SIG-M5 (cell line): Measurements from ENCODE around the gene YBX1.

ENCODE experiments used
- DNase-seq: peaks from one replicate; lab custom pipeline; 2025; lab: John Stamatoyannopoulos, UW

The YBX1 gene

DNA sequence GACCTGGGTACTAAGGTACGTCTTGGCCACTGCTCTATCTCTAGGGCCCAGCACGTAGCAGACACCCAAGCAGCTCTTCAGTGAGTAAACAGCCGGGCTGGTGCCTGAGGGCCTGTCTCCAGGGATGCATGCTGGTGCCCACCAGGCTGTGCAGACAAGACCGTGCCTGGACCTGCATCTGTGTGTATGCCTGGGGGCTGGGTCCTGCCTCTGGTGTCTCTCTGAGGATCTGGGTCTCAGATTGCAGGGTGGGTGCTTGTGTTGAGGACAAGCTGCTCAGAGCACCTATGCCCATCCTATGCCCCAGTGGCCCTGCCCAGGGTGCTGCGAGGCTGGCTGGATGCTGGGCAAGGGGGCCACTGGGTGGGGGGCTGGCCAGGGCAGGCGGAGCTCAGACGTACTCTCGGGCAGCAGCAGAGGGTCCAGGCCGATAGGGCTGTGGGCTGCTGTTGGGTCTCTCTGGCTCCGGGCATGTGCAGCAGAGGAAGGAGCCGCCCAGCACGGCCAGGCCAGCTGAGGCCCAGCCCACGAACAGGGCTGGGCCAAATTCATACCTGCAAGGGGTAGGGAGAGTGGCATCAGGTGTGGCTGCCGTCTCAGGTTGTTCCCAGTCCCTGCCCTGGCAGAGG is 53.4 kb downstream of the YBX1 start:
- no peak for DNase-seq

DNA sequence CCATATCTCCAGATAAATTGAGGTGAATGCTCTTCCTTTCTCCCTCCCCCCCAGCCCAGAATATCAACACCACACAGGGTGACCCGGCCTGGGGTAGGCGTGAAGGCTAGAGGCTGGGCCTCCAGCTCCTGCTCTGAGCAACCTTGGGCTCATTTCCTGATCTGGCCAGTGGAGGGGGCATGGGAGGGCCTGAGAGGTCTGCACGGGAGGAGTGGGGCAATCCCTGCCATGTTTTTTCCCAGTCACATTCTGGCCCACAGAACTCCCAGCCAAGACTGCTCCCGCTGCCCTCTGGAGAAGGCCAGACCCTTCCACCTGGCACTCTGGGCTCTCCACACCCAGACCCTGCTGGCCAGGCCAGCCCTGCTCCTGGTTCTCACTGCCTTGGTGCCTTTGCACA is 53.9 kb downstream of the YBX1 start:
- DNase-seq, result no peak

DNA sequence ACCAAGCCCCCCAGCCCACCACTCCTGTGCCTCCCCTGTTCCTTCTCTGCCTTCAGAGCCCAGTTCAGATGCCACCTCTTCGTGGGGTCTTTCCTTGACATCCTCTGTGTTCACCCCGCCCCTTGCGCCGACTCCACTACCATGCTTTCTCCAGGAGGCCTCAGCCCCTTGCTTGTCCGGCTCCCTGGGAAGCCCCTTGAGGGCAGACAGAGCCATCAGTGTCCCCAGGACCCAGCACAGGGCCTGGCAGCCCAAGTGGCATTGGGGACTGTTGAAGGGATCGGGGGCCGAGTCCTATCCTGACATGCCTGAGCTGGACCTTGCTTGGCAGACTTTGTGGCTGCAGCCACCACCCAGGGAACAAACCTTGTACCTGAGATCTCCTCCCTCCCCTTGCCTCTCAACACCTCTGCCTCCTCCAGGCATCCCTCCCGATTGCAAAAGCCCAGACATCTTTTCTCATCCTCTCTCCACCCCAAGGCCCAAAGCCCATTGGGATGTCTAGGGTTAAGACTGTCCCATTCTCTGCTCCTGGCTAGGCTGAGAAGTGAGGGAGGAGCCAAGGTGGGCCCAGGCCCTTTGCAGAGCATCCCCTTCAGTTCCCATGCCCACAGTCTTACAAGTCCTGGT is 54.5 kb downstream of the YBX1 start:
- no peak for DNase-seq

DNA sequence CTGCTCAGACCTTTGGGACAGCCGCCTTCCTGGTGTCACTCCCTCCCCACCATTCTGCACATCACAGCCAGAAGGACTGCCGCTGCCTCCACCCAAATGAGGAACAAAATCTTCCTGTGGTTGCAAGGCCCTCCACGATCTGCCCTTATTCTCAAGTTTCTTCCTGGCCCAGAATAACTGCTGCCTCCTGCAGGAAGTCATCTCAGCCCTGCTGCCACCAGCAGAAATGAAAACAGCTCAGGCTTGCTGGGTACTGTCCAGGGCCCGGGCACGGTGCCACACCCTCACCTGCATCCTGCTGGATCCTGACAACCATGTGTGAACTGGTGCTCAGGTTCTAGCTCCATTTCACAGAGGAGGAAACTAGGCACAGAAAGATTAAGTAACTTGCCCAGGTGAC is 55.0 kb downstream of the YBX1 start:
- DNase-seq, result peak; percentile 22

DNA sequence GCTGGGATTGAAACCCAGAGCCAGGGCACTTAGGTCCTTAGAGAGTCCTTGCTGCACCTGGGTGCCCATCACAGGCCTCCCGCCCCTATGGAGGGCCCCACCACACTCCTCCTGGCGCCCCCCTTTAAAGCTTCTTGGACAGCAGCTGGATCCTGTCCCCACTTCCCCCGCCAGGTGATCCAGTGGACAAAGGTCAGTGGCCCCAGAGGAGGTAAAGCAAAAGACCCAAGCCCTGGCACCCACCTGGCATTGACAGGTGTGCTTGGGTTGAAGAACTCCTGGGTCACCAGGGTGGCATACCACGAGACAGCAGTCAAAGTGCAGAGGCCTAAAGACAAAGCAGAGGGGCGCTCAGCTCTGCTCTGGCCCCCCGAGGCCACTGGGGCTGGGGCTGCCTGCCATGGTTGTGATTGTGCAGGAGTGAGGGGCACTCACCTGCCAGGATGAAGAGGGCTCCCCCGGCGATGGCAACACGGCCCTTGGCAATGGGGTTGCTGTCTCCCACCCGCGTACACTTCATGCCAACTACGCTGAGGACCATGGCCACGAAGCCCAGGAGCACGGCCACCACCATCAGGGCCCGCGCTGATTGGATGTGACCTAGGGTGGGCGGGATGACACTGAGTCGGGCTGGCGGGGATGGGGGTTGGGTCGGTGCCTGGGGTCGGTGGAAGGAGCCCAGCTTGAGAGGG is 55.9 kb downstream of the YBX1 start:
- DNase-seq, result no peak

DNA sequence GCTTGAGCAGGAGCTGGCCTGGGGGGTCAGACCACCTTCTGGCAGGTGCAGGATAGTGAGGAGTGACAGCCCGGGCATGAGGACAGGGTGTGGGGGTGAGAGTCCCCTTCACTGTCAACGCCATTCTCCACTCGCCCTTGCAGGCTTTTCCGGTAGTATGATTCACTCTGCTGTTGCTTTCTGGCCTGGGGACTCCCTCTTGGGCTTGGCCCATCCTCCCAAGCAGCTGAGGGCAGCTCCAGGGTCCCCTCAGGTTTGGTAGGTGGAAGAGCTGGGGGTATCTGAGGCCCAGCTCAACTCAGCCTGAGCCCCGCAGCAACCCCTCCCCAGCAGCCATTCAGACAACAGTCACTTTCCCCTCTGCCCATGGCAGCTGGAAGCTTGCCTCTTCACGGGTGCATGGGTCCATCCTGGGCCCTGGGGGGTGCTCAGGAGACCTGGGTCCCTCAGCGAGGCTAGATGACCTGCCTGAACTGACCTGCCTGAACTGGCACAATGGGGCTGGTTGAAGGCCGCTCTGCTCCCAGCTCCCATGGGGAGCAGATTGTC is 56.5 kb downstream of the YBX1 start:
- DNase-seq, result no peak

DNA sequence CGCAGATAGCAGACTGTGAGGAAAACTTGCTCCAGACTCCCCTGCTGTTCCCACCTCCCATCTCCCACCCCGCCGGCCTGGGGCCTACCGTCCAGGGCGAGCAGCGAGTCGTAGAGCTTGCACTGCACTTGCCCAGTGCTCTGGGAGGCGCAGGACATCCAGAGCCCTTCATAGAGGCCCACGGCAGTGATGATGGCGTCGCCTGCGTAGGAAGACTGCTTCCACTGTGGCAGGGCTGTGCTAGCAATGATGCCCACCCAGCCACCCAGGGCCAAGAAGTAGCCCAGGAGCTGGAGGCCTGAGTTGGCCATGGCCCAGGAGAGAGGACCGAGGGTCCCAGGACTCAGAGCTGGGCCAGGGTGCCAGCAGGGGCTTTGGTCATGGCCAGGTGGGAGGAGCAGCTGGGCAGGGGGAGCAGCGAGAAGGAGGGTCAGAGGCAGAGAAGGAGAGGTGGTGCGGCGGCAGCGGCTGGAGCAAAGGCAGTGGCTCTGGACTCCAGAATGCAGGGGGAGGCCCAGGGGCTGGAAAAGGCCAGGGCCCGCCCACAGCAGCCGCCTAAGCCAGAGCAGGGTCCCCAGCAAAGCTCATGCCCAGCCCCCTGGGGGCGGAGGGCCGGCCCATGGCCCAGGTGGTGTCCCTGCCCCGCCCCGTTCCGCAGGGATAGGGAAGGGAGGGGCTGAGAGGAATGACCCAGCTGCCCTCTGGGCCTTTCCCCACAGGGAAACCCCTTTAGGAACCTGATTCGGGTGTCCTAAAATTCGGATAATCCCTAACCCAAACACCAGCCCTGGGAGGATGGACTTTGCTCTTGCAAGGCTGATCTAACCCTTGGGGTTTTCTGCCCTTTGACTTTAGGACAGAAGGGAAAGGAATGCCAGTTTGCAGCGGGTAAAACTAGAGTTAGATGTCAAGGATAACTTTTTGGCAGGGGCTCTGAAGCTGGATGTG is 57.8 kb downstream of the YBX1 start, which contains the start of gene CLDN19:
Gene CLDN19, minus strand, starts transcription at position 484 of the 948 bp plus-strand sequence. Its CDS starts 173 bp downstream, at position 311.
- no peak for DNase-seq

DNA sequence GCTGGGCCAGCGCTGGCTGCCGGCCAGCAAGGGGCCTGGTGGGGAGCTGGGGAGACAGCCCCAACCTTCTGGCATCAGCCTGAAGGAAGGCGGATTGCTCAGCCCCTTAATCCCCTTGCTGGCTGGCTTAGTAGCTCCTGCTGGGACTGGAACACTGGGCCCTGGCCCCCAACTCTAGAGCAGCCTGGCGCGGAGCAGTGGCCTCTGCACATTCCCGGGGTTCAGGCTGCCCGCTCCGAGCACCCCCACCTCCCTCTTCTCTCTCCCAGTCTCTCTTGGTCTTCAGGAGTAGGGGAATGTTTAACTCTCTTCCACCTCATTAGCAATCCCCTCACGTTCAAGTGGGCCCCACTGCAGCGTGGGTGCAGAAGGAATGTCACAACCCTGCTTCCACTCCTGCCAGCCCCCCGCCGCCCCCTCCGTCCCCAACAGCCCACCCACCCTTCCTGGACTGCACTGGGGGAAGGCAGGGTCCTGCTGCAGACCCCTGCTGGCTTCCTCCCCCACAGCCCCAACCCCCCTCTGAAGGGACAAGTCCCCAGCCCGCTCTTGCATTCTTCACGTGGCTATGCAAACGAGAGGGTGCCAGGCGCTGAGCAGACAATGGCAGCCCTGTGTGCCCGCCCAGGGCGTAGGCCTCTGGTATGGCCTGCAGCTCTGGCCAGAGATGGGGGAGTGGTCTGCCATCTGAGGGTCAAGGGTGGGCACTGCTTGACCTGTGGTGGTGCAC is 58.8 kb downstream of the YBX1 start:
- no peak for DNase-seq

DNA sequence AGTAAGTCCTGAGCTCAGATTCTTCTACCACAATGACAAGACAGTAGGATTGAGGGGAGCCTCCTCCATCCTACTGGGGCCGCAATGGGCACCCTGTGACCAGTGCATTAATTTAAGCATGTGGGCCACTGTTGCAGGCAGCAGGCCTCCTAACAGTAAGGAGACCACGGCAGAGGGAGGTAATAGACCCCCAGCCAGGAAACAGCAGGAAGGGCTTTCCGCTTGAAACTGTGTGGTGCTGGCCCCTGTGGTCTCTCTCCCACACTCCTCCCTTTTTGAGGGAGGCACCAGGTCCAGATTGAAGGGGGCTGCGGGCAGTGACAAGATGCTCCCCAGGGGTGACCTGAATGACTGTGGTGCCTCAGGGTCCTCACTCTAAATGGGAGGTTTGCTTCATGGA is 59.5 kb downstream of the YBX1 start:
- DNase-seq, result no peak

DNA sequence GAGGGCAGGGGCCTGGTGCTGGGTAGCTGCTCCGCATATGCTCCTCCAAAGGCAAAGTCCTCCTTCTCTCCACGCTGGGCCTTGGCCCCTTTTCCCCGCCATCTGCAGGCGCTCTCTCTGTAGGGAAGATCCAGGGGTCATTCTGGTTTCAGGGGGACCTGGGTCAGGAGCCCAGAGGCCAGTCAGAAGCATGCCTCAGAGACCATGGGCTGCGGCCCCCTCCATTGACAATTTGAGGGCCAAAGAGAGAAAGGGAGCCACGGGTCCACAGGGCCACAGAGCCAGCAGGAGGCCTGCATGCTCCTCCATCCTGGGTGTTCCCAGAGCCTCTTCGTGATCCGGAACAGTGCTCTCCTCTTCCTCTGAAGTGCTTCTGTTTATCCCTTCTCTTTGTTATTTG is 59.9 kb downstream of the YBX1 start:
- DNase-seq, result no peak

DNA sequence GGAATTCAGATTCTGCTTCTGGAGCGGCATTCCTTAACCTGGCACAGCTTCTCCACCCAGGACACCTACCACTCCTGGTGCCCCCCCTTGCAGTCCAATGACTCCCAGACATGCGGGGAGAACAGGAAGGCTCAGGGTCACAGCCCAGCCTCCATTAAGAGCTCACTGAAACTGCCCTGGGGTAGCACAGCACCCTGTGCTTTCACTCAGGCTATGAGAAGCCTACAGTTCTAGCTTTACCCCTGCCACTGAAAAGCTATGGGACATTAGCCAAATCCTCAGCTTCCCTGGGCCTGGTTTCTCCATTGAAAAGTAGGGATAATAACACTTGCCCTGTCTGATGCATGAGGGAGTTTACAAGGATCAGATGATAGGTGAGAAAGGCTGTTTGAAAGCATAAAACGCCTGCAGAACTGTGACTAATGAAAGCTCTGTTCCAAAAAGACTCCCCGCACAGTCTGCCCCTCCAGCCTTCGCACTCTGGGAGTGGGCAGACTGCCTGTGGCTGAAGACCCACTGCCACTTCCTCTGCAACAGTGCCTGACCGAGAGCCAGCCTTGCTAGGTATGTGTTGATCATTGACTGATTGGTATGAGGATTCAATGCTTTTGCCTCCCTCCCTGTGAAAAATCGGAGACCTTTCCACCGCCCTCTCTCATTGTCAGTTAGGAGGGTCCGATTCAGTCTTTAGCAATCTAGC is 60.5 kb downstream of the YBX1 start:
- DNase-seq, result no peak

DNA sequence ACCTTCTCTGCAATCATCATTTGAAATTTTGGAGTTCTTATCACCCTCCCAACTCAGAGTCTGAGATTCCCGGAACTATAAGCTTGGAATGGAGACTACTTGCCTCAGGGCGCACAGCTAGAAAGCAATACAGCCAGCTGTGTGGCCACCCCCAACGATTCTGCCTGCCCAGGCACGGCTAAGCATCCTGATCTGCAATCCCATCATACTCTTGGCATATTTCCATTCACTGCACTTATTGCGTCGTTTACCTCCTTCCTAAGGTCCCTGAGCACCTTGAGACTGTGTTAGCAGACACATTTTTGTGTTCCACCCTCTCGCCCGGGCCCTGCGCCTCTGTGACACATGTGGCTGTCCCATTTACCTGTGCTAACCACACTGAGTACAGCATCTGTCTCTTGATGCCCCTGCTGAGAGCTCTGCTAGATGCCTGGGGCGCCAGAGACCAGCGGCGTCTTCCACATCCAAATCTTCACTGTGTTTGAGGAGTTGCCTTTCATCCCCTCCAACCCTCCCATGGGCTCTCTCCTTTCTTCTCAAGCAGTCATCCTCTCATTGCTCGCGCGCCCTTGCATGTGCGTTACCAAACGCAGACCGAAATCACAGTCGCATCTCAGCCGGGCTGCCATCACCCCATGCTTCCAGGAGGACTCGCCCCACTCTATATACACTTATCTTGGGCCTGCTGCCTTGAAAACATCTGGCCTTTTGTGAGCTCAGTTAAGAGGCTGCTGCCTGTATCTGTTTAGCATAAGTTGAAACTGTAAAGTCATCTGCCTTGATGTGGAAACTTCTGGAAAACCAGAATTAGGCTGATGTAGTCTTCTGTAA is 61.3 kb downstream of the YBX1 start:
- DNase-seq, result no peak

DNA sequence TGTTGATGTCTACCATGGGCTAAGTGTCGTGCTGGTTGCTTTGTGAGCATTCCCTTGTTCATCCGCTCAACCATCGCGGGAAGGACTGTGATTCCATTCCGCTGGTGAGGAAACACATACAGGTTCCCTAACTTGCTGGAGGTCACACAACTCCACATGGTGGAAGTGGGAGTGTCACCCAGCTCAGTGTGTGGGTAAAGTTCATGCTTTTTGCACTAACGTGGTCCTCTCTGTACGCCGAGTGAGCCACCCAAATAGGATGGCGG is 61.9 kb downstream of the YBX1 start:
- no peak for DNase-seq

DNA sequence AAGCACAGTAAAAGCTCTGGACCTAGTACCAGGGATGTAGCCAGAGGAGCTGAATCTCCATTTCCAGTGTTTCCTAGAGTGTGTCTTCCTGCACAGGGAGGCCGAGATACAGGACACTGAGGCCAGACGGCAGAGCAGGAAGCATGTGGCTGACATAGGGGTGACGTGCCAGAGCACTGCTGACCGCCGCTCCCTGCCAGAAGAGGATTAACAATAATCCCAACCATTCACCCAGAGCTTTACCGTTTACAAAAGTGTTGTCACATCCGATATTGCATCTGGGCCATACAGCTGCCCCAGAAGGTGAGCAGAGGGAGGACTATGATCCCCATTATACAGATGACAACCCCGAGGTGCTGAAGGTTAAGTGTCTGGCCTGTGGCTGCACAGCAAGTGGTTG is 63.6 kb downstream of the YBX1 start:
- no peak for DNase-seq

DNA sequence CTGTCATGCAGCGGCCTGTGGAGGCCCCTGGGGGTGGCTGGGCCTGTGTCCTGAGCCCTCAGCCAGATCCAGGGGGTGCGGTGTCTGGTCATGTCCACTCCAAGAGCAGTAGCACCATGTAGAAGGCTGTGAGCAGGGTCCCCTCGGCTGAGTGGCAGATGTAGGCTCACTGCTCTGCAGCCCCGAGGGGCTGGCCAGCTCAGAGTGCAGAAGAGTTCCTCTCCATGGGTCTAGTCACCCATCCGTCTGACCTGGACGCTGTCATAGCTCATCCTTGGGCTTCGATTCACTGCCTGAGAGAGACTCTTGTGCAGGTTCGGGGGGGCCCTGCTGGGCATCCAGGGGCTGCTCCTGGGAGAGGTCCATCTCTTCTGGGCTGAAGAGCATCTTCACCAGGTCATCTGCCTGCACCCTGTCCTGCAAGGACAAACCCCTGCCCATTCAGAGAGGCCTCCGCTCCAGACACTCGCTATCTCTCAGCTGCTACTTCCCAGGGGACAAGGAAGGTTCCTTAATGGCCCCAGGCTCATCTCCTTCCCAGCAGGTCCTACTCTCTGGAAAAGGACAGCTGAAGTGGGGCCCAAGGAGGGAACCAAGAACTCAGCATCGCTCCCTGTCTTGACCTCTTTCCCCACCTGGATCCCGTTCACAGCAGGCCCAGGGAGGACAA is 64.4 kb downstream of the YBX1 start:
- no peak for DNase-seq

DNA sequence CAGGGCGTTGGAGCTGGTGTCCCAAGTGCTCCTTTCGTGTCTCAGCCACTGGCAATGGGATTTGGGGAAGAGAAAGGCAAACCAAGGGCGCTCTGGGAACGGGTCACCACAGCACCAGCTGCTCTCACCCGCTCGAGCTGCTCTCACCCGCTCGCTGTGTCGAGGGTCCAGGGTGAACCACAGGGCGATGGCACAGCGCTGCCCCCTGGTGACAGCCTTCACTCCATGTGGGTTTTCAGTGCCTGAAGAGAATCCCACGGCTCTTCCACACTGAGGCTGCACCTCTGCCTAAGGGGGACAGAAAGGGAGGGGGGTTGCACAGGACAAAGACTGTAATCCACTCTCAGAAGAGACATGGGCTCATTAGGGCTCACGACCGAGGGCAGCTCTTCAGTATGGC is 64.9 kb downstream of the YBX1 start:
- DNase-seq, result no peak

DNA sequence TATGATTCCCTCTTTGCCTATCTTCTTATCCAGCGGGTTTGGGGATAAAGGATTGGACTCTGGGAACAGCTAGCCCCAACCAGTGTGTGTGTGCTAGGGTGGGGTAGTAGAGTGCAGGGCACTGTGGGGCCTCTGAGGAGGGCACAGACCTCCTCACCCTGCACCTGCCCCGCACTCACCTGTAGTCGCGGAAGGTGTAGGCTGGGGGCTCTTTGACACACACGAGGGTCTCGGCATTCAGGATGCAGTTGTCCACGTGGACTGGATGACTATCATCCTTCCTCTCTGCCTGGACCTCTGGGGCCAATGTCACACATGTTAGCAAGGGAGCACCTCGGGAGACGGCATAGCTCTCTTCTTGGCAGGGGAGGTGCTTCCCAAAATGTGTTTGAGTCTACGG is 65.8 kb downstream of the YBX1 start:
- no peak for DNase-seq

DNA sequence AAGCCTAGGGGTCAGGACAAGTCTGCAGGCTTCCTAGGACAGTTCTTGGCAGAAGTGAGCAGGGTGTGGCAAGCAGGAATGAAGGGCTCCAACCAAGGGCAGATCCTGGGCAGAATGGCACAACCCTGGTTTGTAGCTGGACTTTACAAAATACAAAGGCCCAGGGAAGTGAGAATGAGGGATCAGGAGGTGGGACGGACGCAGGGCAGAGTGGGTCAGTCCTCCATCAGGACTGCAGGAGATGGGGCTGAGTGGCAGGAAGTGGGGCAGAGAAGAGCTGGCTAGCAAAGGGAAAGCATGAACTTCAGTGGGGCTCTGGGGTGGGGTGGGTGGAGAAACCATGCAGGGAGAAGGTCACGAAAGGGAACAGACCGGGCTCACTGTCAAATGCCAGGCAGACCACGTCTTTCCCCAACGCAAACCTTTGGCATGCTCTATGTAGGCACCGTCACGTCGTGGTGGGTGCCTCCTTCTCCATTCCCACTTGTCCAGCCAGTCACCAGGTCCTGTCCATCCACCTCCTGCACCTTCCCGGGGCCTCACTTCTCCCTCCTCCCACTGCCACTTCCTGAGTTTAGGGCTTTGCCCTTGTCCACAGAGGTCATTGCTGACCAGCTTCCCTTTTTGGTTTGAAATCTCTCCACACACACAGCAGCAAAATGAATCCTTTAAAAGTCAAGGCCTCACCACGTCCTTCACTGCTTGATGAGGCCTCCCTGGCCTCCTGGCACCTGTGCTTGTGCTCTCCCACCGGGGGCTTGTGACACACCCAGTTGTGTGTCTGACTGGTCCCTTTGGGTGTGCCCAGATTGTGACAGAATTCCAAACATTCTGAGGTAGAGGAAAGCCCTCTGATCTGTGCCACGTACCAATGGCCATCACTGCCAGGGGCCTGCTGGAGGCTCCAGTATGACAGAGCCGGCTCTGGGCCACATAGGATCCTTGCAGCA is 66.5 kb downstream of the YBX1 start:
- DNase-seq, result no peak
